Ovary (tissue), 3 donors: ENCODE results near the gene LDLR.

Experiments used
- CTCF ChIP-seq, 3 donors: fragments of 450-650 bp in 2 of 3; fragments of 200-600 bp in 1 of 3; IDR thresholded peaks; one replicate each; pipeline versions ENCODE4 v1.5.1 to v1.8.0; 2016 to 2022; ENCODE audit warnings: antibody characterized with exemption in 3 of 3, mild to moderate bottlenecking in 1 of 3
- EP300 ChIP-seq: sonication (generic); formaldehyde crosslinking; IDR thresholded peaks from one replicate; pipeline ENCODE4 v1.6.1; 2017; ENCODE audit warnings: antibody characterized with exemption
- POLR2A ChIP-seq: fragments of 450-650 bp; IDR thresholded peaks from one replicate; pipeline ENCODE4 v1.6.1; 2017; ENCODE audit warnings: antibody characterized with exemption, mild to moderate bottlenecking, moderate library complexity
- donor health status: DM: no; HTN: no; CAD: no.

DNA sequence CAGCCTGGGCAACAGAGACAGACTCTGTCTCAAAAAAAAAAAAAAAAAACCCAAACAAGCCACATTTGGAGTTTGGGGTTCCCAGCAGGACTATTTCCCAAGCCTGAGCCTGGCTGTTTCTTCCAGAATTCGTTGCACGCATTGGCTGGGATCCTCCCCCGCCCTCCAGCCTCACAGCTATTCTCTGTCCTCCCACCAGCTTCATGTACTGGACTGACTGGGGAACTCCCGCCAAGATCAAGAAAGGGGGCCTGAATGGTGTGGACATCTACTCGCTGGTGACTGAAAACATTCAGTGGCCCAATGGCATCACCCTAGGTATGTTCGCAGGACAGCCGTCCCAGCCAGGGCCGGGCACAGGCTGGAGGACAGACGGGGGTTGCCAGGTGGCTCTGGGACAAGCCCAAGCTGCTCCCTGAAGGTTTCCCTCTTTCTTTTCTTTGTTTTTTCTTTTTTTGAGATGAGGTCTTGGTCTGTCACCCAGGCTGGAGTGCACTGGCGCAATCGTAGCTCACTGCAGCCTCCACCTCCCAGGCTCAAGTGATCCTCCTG lies 26.7 kb downstream of the LDLR start:
- TF ChIP-seq POLR2A = no peak
- TF ChIP-seq CTCF (IDR thresholded peaks at IDR 0.05) = no peak
- no peak for TF ChIP-seq EP300
